Measurements from ENCODE around the gene NUP93.

The NUP93 gene

GRCh38 chr16:56885446-56886162, 155.7 kb downstream of the NUP93 start:
- no peaks in the 10 kb centered on the region for H3K36me3 ChIP-seq (ENCODE audit: insufficient read depth, insufficient read length, low read length)
- DNase-seq (ENCODE audit: low read depth, low spot score): no peak
- H3K9me3 ChIP-seq (ENCODE audit: insufficient read depth, low read length): peaks cover 41% of the 10 kb centered on the region
- no peaks in the 10 kb centered on the region for H3K4me1 ChIP-seq (ENCODE audit: insufficient read depth, insufficient read length)
- H3K4me3 ChIP-seq (ENCODE audit: insufficient read length, low read depth): no peak overlapping the region
- H3K9ac ChIP-seq (ENCODE audit: insufficient read length, low read depth): no peak overlapping the region
- H3K27me3 ChIP-seq (ENCODE audit: insufficient read depth, insufficient read length): no peaks in the 10 kb centered on the region
- TF ChIP-seq ZNF274 (IDR thresholded peaks at IDR 0.05; ENCODE audit: low read depth, low read length): no peak

GRCh38 chr16:56886296-56886695, 156.4 kb downstream of the NUP93 start:
- no peak for DNase-seq (ENCODE audit: low read depth, low spot score)
- H3K27me3 ChIP-seq (ENCODE audit: insufficient read depth, insufficient read length): no peaks in the 10 kb centered on the region
- no peak overlapping the region for H3K9ac ChIP-seq (ENCODE audit: insufficient read length, low read depth)
- H3K36me3 ChIP-seq (ENCODE audit: insufficient read depth, insufficient read length, low read length): no peaks in the 10 kb centered on the region
- TF ChIP-seq SUZ12 (IDR thresholded peaks at IDR 0.05; ENCODE audit: extremely low read depth, insufficient read depth, insufficient read length): no peak
- TF ChIP-seq YY1 (IDR thresholded peaks at IDR 0.05; ENCODE audit: insufficient read depth, insufficient read length): no peak
- TF ChIP-seq ZNF274 (IDR thresholded peaks at IDR 0.05; ENCODE audit: low read depth, low read length): no peak
- H3K9me3 ChIP-seq (ENCODE audit: insufficient read depth, low read length): peaks cover 41% of the 10 kb centered on the region
- no peak overlapping the region for H3K4me3 ChIP-seq (ENCODE audit: insufficient read length, low read depth)
- no peaks in the 10 kb centered on the region for H3K4me1 ChIP-seq (ENCODE audit: insufficient read depth, insufficient read length)

DNA sequence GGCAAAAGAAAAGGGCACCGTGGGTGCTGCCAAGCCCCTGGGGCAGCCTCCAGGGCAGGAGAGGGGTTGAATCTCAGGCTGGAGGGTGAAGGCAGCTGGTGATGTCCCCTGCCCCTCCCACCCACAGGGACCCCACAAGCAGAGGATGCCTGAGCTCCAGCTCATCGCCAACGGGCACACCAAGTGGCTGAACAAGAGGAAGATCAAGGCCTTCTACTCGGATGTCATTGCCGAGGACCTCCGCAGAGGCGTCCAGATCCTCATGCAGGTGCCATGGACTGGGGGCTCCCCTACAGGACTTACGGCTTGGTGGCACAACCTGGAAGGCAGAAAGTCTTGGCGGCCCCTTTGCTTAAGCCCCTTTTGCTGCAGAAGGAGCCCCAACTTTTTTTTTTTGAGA, 156.9 kb downstream of the NUP93 start:
- Histone ChIP-seq H3K9ac (ENCODE audit: insufficient read length, low read depth) (no peak overlapping the region), H3K36me3 (ENCODE audit: insufficient read depth, insufficient read length, low read length) (no peaks in the 10 kb centered on the region), H3K9me3 (ENCODE audit: insufficient read depth, low read length) (peaks cover 41% of the 10 kb centered on the region), H3K4me1 (ENCODE audit: insufficient read depth, insufficient read length) (peaks cover 4% of the 10 kb centered on the region), H3K4me3 (ENCODE audit: insufficient read length, low read depth) (no peak overlapping the region), H3K27me3 (ENCODE audit: insufficient read depth, insufficient read length) (no peaks in the 10 kb centered on the region)
- DNase-seq (ENCODE audit: low read depth, low spot score): no peak
- TF ChIP-seq SUZ12 (IDR thresholded peaks at IDR 0.05; ENCODE audit: extremely low read depth, insufficient read depth, insufficient read length) (no peak), ZNF274 (IDR thresholded peaks at IDR 0.05; ENCODE audit: low read depth, low read length) (no peak), YY1 (IDR thresholded peaks at IDR 0.05; ENCODE audit: insufficient read depth, insufficient read length) (no peak)

DNA sequence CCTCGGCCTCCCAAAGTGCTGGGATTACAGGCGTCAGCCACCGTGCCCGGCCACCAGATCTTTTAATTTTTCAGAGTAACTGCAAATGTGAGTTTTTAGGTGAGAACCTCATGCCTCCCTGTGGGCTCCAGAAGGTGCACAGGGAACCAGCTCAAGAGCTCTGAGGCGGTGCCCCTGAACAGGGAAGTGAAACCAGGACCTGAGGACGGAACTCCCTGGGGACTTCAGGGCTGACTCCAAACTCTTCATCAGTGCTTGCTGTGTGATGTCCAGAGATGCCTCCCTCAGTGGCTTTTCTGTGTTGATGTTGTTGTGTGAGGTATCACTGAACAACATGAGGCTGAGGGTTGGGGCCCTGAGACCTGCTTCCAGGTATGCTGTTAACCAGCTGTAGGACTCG, 158.9 kb downstream of the NUP93 start:
- Histone ChIP-seq H3K36me3 (ENCODE audit: insufficient read depth, insufficient read length, low read length) (no peaks in the 10 kb centered on the region), H3K4me3 (ENCODE audit: insufficient read length, low read depth) (no peak overlapping the region), H3K9ac (ENCODE audit: insufficient read length, low read depth) (no peak overlapping the region), H3K27me3 (ENCODE audit: insufficient read depth, insufficient read length) (no peaks in the 10 kb centered on the region), H3K9me3 (ENCODE audit: insufficient read depth, low read length) (peaks cover 36% of the 10 kb centered on the region), H3K4me1 (ENCODE audit: insufficient read depth, insufficient read length) (peaks cover 4% of the 10 kb centered on the region)
- TF ChIP-seq YY1 (IDR thresholded peaks at IDR 0.05; ENCODE audit: insufficient read depth, insufficient read length): no peak
- no peak for DNase-seq (ENCODE audit: low read depth, low spot score)

- Histone ChIP-seq H3K4me3 (ENCODE audit: insufficient read length, low read depth) (no peak overlapping the region), H3K9ac (ENCODE audit: insufficient read length, low read depth) (no peak overlapping the region)
Observed at GRCh38 chr16:56889206-56889605, 159.3 kb downstream of the NUP93 start.

DNA sequence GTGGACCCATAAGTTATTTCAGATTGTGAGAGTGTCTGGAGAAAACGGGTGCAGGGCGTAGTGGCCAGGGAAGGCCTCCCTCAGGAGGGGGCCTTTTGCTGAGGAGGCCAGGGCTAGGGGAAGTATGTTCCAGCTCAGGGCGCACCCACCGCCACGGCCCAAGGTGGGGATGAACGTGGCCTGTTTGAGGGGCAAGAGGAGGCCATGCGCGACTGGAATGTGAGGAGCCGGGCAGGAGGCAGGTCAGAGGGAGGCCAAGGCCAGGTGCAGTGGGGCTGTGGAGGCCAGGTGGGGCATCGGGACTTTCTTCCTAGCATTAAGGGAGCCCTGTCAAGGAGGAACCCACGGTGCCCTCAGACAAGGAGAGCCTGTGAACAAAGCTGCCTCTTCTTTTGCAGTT, 161.8 kb downstream of the NUP93 start:
- no peaks in the 10 kb centered on the region for H3K36me3 ChIP-seq (ENCODE audit: insufficient read depth, insufficient read length, low read length)
- no peak overlapping the region for H3K9ac ChIP-seq (ENCODE audit: insufficient read length, low read depth)
- no peak overlapping the region for H3K4me3 ChIP-seq (ENCODE audit: insufficient read length, low read depth)
- peaks cover 9% of the 10 kb centered on the region; the same call in 1 of the 2 replicates for H3K9me3 ChIP-seq (ENCODE audit: insufficient read depth, low read length)
- no peak for DNase-seq (ENCODE audit: low read depth, low spot score)
- H3K27me3 ChIP-seq (ENCODE audit: insufficient read depth, insufficient read length): no peaks in the 10 kb centered on the region
- TF ChIP-seq SUZ12 (IDR thresholded peaks at IDR 0.05; ENCODE audit: extremely low read depth, insufficient read depth, insufficient read length) (no peak), YY1 (IDR thresholded peaks at IDR 0.05; ENCODE audit: insufficient read depth, insufficient read length) (no peak), ZNF274 (IDR thresholded peaks at IDR 0.05; ENCODE audit: low read depth, low read length) (no peak)
- H3K4me1 ChIP-seq (ENCODE audit: insufficient read depth, insufficient read length): peaks cover 4% of the 10 kb centered on the region

More at GRCh38 chr16:56889206-56889605, 159.3 kb downstream of the NUP93 start:
- no peaks in the 10 kb centered on the region for H3K27me3 ChIP-seq (ENCODE audit: insufficient read depth, insufficient read length)
- TF ChIP-seq YY1 (IDR thresholded peaks at IDR 0.05; ENCODE audit: insufficient read depth, insufficient read length): no peak
- no peak for TF ChIP-seq SUZ12 (IDR thresholded peaks at IDR 0.05; ENCODE audit: extremely low read depth, insufficient read depth, insufficient read length)
- no peak for TF ChIP-seq ZNF274 (IDR thresholded peaks at IDR 0.05; ENCODE audit: low read depth, low read length)
- peaks cover 34% of the 10 kb centered on the region for H3K9me3 ChIP-seq (ENCODE audit: insufficient read depth, low read length)
- no peak for DNase-seq (ENCODE audit: low read depth, low spot score)
- no peaks in the 10 kb centered on the region for H3K36me3 ChIP-seq (ENCODE audit: insufficient read depth, insufficient read length, low read length)
- peaks cover 4% of the 10 kb centered on the region for H3K4me1 ChIP-seq (ENCODE audit: insufficient read depth, insufficient read length)

DNA sequence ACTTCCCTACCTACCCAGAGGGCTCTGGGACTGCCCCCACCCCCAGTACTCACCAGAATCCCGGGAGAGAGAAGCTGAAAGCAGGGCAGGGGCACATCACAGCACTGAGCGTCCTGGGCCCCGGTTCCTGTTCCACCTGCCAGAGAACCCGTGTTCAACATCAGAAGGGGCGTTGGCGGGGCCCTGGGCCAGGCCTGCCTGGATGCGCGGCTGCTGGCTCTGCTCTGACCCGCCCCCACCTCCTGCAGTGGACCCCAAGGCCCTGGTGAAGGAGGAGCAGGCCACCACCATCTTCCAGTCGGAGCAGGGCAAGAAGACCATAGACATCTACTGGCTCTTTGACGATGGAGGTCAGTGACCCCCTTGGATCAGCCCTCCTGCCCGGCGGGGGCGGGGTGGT, 162.8 kb downstream of the NUP93 start:
- H3K4me1 ChIP-seq (ENCODE audit: insufficient read depth, insufficient read length): peaks cover 4% of the 10 kb centered on the region
- no peak for TF ChIP-seq YY1 (IDR thresholded peaks at IDR 0.05; ENCODE audit: insufficient read depth, insufficient read length)
- no peak overlapping the region for H3K4me3 ChIP-seq (ENCODE audit: insufficient read length, low read depth)
- H3K9me3 ChIP-seq (ENCODE audit: insufficient read depth, low read length): no peaks in the 10 kb centered on the region; the same call in 1 of the 2 replicates
- no peak for DNase-seq (ENCODE audit: low read depth, low spot score)
- H3K27me3 ChIP-seq (ENCODE audit: insufficient read depth, insufficient read length): no peaks in the 10 kb centered on the region
- H3K36me3 ChIP-seq (ENCODE audit: insufficient read depth, insufficient read length, low read length): no peaks in the 10 kb centered on the region
- no peak overlapping the region for H3K9ac ChIP-seq (ENCODE audit: insufficient read length, low read depth)
